A549 (cell line): ENCODE results near the gene STAT5B.

ENCODE experiments used
- POLR2A ChIP-seq: IDR thresholded peaks from 2 replicates; pipeline ENCODE4 v1.6.1; 2012; ENCODE audit warnings: mild to moderate bottlenecking, low read length
- TF ChIP-seq, protein P1 (sequence below): fragments of >200 bp; sonication (Bioruptor Twin); formaldehyde crosslinking; IDR thresholded peaks from 3 replicates; pipeline ENCODE4 v1.5.1; 2016

DNA sequence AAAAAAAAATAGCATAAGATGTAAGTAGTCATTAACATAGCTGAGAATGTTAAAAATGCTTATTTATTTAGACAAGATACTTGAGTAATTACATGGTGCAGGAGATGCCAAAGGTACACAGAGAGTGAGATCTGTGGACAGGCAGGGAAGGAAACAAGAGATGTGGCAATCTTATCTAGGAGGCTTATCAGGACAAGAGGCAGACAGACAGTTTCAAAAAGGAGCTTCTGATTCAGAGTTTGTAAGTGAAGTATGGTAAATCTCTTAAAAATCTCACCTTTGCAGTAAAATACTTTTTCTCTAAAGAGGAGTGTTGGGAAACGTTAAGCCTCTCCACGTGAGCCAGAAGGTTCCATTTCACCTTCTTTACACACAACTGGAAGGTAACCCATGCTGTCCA is 62.0 kb downstream of the STAT5B start:
- TF ChIP-seq, protein P1, sequence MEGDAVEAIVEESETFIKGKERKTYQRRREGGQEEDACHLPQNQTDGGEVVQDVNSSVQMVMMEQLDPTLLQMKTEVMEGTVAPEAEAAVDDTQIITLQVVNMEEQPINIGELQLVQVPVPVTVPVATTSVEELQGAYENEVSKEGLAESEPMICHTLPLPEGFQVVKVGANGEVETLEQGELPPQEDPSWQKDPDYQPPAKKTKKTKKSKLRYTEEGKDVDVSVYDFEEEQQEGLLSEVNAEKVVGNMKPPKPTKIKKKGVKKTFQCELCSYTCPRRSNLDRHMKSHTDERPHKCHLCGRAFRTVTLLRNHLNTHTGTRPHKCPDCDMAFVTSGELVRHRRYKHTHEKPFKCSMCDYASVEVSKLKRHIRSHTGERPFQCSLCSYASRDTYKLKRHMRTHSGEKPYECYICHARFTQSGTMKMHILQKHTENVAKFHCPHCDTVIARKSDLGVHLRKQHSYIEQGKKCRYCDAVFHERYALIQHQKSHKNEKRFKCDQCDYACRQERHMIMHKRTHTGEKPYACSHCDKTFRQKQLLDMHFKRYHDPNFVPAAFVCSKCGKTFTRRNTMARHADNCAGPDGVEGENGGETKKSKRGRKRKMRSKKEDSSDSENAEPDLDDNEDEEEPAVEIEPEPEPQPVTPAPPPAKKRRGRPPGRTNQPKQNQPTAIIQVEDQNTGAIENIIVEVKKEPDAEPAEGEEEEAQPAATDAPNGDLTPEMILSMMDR = no peak
- TF ChIP-seq POLR2A = no peak
